Parathyroid adenoma (tissue), 2 donors: ENCODE results near the gene TGFBR2.

Experiments used
- H2AFZ ChIP-seq: fragments of 300-600 bp; sonication (generic); one replicate; pipeline ENCODE4 v1.7.0; 2017; ENCODE audit warnings: antibody characterized with exemption, mild to moderate bottlenecking
- H3K27ac ChIP-seq: fragments of 300-600 bp; sonication (generic); one replicate; pipeline ENCODE4 v1.7.0; 2017
- H3K27me3 ChIP-seq: fragments of 300-600 bp; sonication (generic); one replicate; pipeline ENCODE4 v1.7.0; 2017; ENCODE audit warnings: low read length; ENCODE audit not compliant: control insufficient read depth, insufficient read depth
- H3K36me3 ChIP-seq: fragments of 300-600 bp; sonication (generic); one replicate; pipeline ENCODE4 v1.7.0; 2017; ENCODE audit warnings: low read length; ENCODE audit not compliant: control insufficient read depth, insufficient read depth
- H3K4me1 ChIP-seq: fragments of 300-600 bp; sonication (generic); one replicate; pipeline ENCODE4 v1.7.0; 2017; ENCODE audit warnings: control low read depth
- H3K4me2 ChIP-seq: fragments of 300-600 bp; sonication (generic); one replicate; pipeline ENCODE4 v1.7.0; 2017; ENCODE audit warnings: low read length
- H3K4me3 ChIP-seq: fragments of 300-600 bp; sonication (generic); one replicate; pipeline ENCODE4 v1.7.0; 2017; ENCODE audit warnings: low read depth, low read length
- H3K79me2 ChIP-seq: fragments of 300-600 bp; sonication (generic); one replicate; pipeline ENCODE4 v1.7.0; 2017; ENCODE audit warnings: control low read depth
- H3K9ac ChIP-seq: fragments of 300-600 bp; sonication (generic); one replicate; pipeline ENCODE4 v1.7.0; 2017; ENCODE audit warnings: mild to moderate bottlenecking
- H3K9me3 ChIP-seq: fragments of 300-600 bp; sonication (generic); one replicate; pipeline ENCODE4 v1.7.0; 2017; ENCODE audit warnings: low read length; ENCODE audit not compliant: control insufficient read depth
- TF ChIP-seq, protein P1 (sequence below): fragments of 300-600 bp; sonication (generic); IDR thresholded peaks from one replicate; pipeline ENCODE4 v1.7.0; 2017; ENCODE audit warnings: antibody characterized with exemption, mild to moderate bottlenecking
- donor health status: primary hyperparathyroidism.

Gene TGFBR2

DNA sequence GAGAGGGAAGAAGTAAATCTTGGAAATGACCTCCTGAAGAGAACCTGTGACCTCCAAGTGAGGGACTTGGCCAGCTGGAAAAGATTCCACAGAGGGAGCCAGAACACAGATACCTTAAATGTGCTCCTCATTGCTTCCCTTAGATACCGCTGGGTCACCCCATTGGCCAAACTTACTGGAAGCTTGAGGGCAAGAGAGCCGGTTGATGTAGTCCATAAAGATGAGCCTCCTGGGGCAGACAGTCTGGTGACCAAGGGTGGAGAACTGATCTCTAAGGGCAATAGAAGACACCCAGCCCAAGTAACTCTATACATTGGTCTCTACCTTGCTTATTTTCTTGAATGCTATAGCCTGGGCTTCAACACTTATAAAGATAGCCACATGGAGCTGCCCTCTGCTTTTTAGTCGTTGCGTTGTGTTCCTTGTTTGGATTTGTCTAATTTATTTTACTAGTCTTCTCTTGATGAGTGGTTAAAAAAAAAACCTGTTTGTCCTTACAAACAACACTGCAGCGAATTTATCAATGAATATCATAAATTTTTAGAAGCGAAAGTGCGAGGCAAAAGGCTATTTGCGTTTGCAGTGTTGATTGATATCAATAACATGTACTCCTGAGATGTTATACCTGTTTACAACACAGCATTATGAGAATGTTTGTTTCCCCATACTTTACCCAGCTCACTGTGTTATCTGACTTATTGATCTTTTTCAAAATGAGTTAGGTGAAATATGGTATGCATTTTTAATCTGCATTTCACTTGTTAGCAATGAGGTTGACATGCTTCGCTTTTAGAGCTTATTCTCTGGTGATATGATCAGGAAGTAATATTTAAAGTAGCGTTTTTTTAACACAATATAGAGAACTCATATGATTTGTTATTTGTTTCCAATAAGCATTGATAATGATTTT lies 31.2 kb downstream of the TGFBR2 start:
- H3K27ac ChIP-seq = no peak overlapping the region

DNA sequence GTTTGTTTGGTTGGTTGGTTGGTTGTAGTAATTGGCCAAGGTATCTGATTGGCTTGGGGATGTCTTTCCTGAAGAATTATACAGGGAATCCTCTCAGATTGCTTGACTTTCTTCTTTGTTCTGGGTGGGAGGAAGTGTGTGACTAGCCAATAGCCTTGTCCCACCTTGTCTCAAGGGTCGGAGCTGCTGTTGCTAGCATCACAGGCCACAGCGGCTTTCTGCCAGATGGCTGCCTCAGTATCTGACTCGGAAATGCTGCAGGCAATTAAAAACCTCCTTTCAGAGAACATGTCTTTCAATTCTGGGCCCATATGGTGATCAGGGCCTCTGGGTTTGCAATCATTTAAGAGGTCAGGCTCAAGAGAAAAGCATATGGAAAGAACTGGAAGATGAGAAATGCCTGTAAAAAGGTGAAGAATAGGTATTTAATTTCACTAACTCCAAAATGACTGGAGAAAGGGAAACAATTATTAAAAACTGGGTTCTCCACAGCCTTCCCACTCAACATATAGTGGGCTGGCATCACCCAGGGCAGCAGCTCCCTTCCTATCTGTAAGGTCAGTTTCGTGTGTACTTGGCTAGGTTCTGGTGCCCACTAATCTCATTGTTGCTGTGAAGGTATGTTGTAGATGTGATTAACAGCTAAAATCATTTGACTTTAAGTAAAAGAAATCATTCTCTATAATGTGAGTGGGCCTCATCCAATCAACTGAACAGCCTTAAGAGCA lies 32.4 kb downstream of the TGFBR2 start:
- no peak overlapping the region for H3K4me3 ChIP-seq
- H3K27me3 ChIP-seq = no peaks in the 10 kb centered on the region
- no peaks in the 10 kb centered on the region for H3K36me3 ChIP-seq
- no peak overlapping the region for H2AFZ ChIP-seq
- no peak overlapping the region for H3K4me2 ChIP-seq
- H3K9me3 ChIP-seq = no peaks in the 10 kb centered on the region
- no peaks in the 10 kb centered on the region for H3K79me2 ChIP-seq
- no peak overlapping the region for H3K9ac ChIP-seq
- H3K4me1 ChIP-seq = no peaks in the 10 kb centered on the region
- H3K27ac ChIP-seq = no peak overlapping the region
- TF ChIP-seq, protein P1, sequence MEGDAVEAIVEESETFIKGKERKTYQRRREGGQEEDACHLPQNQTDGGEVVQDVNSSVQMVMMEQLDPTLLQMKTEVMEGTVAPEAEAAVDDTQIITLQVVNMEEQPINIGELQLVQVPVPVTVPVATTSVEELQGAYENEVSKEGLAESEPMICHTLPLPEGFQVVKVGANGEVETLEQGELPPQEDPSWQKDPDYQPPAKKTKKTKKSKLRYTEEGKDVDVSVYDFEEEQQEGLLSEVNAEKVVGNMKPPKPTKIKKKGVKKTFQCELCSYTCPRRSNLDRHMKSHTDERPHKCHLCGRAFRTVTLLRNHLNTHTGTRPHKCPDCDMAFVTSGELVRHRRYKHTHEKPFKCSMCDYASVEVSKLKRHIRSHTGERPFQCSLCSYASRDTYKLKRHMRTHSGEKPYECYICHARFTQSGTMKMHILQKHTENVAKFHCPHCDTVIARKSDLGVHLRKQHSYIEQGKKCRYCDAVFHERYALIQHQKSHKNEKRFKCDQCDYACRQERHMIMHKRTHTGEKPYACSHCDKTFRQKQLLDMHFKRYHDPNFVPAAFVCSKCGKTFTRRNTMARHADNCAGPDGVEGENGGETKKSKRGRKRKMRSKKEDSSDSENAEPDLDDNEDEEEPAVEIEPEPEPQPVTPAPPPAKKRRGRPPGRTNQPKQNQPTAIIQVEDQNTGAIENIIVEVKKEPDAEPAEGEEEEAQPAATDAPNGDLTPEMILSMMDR = no peak

More for the DNA sequence above, 31.2 kb downstream of the TGFBR2 start:
- Histone ChIP-seq H3K9ac (no peak overlapping the region), H3K4me2 (no peak overlapping the region), H3K4me1 (no peaks in the 10 kb centered on the region), H3K4me3 (no peak overlapping the region), H3K9me3 (no peaks in the 10 kb centered on the region), H3K79me2 (no peaks in the 10 kb centered on the region), H3K27me3 (no peaks in the 10 kb centered on the region), H2AFZ (no peak overlapping the region), H3K36me3 (no peaks in the 10 kb centered on the region)
- TF ChIP-seq, protein P1 = no peak

DNA sequence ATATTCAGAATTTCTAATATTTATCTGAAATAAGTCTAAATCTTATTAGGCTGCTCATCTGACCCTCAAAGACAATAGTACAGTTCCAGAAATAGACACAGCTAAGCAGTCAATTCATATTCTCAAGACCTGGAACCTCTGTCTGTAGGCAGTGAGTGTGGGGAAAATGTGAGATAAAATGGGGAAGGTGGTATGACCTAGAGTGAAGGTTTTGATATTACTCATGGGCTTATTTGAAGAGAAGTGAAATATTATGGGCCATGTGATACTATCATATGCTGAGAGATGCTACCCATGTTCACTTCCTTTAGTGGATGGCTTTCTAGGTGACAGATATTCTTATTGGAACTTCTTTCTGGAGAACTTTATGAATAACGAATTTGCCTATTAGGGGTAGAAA lies 33.5 kb downstream of the TGFBR2 start:
- H3K4me3 ChIP-seq = no peak overlapping the region
- no peaks in the 10 kb centered on the region for H3K4me1 ChIP-seq
- no peaks in the 10 kb centered on the region for H3K36me3 ChIP-seq
- H3K27me3 ChIP-seq = no peaks in the 10 kb centered on the region
- TF ChIP-seq, protein P1 = no peak
- H3K79me2 ChIP-seq = no peaks in the 10 kb centered on the region
- H2AFZ ChIP-seq = no peak overlapping the region
- H3K4me2 ChIP-seq = no peak overlapping the region
- no peaks in the 10 kb centered on the region for H3K9me3 ChIP-seq
- no peak overlapping the region for H3K9ac ChIP-seq
- no peak overlapping the region for H3K27ac ChIP-seq

DNA sequence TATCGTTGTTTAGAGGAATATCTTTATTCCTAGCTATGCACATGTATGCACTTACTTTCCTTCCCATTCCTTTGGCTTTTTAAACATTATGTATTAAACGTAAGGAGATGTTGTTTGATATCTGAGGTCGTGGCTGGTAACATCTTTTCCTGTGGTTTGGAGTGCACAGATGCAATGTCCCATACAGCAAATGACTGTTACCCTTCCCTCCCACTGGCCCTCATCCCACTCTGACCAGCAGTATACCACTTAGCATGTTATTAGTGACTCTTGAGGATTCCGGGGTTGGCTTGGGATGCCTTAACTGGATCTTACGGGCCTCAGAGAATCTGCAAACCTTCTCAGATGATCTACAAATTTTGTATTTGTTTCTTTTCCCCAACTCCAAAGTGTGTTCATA lies 34.5 kb downstream of the TGFBR2 start:
- no peak overlapping the region for H2AFZ ChIP-seq
- H3K36me3 ChIP-seq = no peaks in the 10 kb centered on the region
- TF ChIP-seq, protein P1 = no peak
- H3K79me2 ChIP-seq = no peaks in the 10 kb centered on the region
- no peaks in the 10 kb centered on the region for H3K9me3 ChIP-seq
- H3K4me1 ChIP-seq = no peaks in the 10 kb centered on the region
- H3K4me2 ChIP-seq = no peak overlapping the region
- H3K9ac ChIP-seq = no peak overlapping the region
- no peak overlapping the region for H3K27ac ChIP-seq
- H3K4me3 ChIP-seq = no peak overlapping the region
- no peaks in the 10 kb centered on the region for H3K27me3 ChIP-seq
